GM10266 (cell line): ENCODE results near the gene LINGO1.

Source experiments
- DNase-seq: peaks from one replicate; pipeline ENCODE4 v3.0.0; 2012; ENCODE audit errors: extremely low spot score
- CTCF ChIP-seq: IDR thresholded peaks from 2 replicates; pipeline ENCODE4 v1.5.1; 2012; ENCODE audit warnings: mild to moderate bottlenecking, low read depth; ENCODE audit not compliant: control insufficient read depth, insufficient read depth; ENCODE audit errors: missing control alignments

The LINGO1 gene

GRCh38 chr15:77591968-77592613 is 40.6 kb downstream of the LINGO1 start:
- DNase-seq: no peak
- no peak for TF ChIP-seq CTCF

GRCh38 chr15:77589839-77590238 is 42.9 kb downstream of the LINGO1 start:
- DNase-seq: no peak
- no peak for TF ChIP-seq CTCF

- no peak for TF ChIP-seq CTCF
- no peak for DNase-seq
Measured at GRCh38 chr15:77588126-77588525, 44.6 kb downstream of the LINGO1 start.

- no peak for DNase-seq
- no peak for TF ChIP-seq CTCF
Measured at GRCh38 chr15:77584691-77585090, 48.0 kb downstream of the LINGO1 start.

- peak; percentile 15 for TF ChIP-seq CTCF
- DNase-seq: no peak
Measured at GRCh38 chr15:77584201-77584600, 48.5 kb downstream of the LINGO1 start.

- no peak for TF ChIP-seq CTCF
- no peak for DNase-seq
Measured at GRCh38 chr15:77582763-77583162, 49.9 kb downstream of the LINGO1 start.

- no peak for DNase-seq
- no peak for TF ChIP-seq CTCF
Measured at GRCh38 chr15:77581896-77582569, 50.7 kb downstream of the LINGO1 start.
